GM12891 (cell line): Measurements from ENCODE around the gene FAM43A.

Experiments used
- DNase-seq: peaks from one replicate; pipeline ENCODE4 v3.0.0; 2011; ENCODE audit warnings: low spot score; ENCODE audit not compliant: insufficient read length
- FAIRE-seq: peaks from 2 replicates; lab custom pipeline; 2011; peaks lifted over from hg19 to GRCh38; lab: Jason Lieb, UNC
- PAX5 ChIP-seq: IDR thresholded peaks from 2 replicates; pipeline ENCODE4 v1.6.1; 2011; ENCODE audit warnings: low read length, moderate library complexity, mild to moderate bottlenecking; ENCODE audit not compliant: insufficient read depth, severe bottlenecking
- POLR2A ChIP-seq: IDR thresholded peaks from 2 replicates; pipeline ENCODE4 v1.6.1; 2011; ENCODE audit warnings: low read depth, low read length, control low read depth
- POLR2AphosphoS5 ChIP-seq: IDR thresholded peaks from 2 replicates; pipeline ENCODE4 v1.6.1; 2011; ENCODE audit warnings: low read depth, low read length, control low read depth
- POU2F2 ChIP-seq: IDR thresholded peaks from 2 replicates; pipeline ENCODE4 v1.6.1; 2011; ENCODE audit warnings: low read depth, mild to moderate bottlenecking, control low read depth, low read length, moderate library complexity
- SPI1 ChIP-seq: IDR thresholded peaks from 2 replicates; pipeline ENCODE4 v1.6.1; 2011; ENCODE audit warnings: low read depth, low read length, control low read depth
- TAF1 ChIP-seq: IDR thresholded peaks from 2 replicates; pipeline ENCODE4 v1.6.1; 2011; ENCODE audit warnings: low read depth, low read length, control low read depth

The FAM43A gene

GRCh38 chr3:194731506-194732073 is 45.9 kb downstream of the FAM43A start:
- DNase-seq (no peak), FAIRE-seq (no peak)
- TF ChIP-seq PAX5 = no peak
- no peak for TF ChIP-seq POLR2AphosphoS5
- TF ChIP-seq SPI1 = no peak
- TF ChIP-seq TAF1 = no peak
- no peak for TF ChIP-seq POLR2A
- TF ChIP-seq POU2F2 = no peak

- DNase-seq (no peak), FAIRE-seq (no peak)
- TF ChIP-seq POU2F2 = no peak
- no peak for TF ChIP-seq TAF1
- no peak for TF ChIP-seq SPI1
- no peak for TF ChIP-seq POLR2AphosphoS5
- TF ChIP-seq POLR2A = no peak
- no peak for TF ChIP-seq PAX5
Observed at GRCh38 chr3:194732617-194733016, 46.9 kb downstream of the FAM43A start.

- FAIRE-seq (peak; percentile 76), DNase-seq (no peak)
- TF ChIP-seq POLR2A = no peak
- peak; percentile 51; the same call in 1 of the 2 replicates for TF ChIP-seq SPI1
Observed at GRCh38 chr3:194736277-194736895, 50.7 kb downstream of the FAM43A start.

GRCh38 chr3:194736896-194737600 is 51.4 kb downstream of the FAM43A start:
- DNase-seq (peak; percentile 25), FAIRE-seq (peak; percentile 76)
- TF ChIP-seq POLR2AphosphoS5 = no peak
- peak; percentile 92 for TF ChIP-seq SPI1
- peak; percentile 70; the same call in 1 of the 2 replicates for TF ChIP-seq POU2F2
- no peak for TF ChIP-seq TAF1
- TF ChIP-seq PAX5 = no peak
- TF ChIP-seq POLR2A = no peak
